NCI-H2227 (cell line): Measurements from ENCODE around the gene ITPK1.

Experiments used
- DNase-seq: peaks from one replicate; lab custom pipeline; 2025; ENCODE audit not compliant: unreplicated experiment; lab: John Stamatoyannopoulos, UW

Gene ITPK1

GRCh38 chr14:92994942-92995341 lies 120.8 kb downstream of the ITPK1 start:
- DNase-seq = no peak

- no peak for DNase-seq
Measured at GRCh38 chr14:92994131-92994676, 121.5 kb downstream of the ITPK1 start.

- DNase-seq = no peak
Measured at GRCh38 chr14:92993302-92993701, 122.4 kb downstream of the ITPK1 start.

- no peak for DNase-seq
Measured at GRCh38 chr14:92991536-92991935, 124.2 kb downstream of the ITPK1 start.

GRCh38 chr14:92990456-92991430 lies 125.0 kb downstream of the ITPK1 start:
- DNase-seq = peak; percentile 88

- no peak for DNase-seq
Measured at GRCh38 chr14:92988786-92989755, 126.7 kb downstream of the ITPK1 start.

- DNase-seq = no peak
Measured at GRCh38 chr14:92987713-92988510, 127.8 kb downstream of the ITPK1 start.

- no peak for DNase-seq
Measured at GRCh38 chr14:92987148-92987570, 128.6 kb downstream of the ITPK1 start.

GRCh38 chr14:92986254-92987147 lies 129.2 kb downstream of the ITPK1 start:
- no peak for DNase-seq

GRCh38 chr14:92985521-92985920 lies 130.2 kb downstream of the ITPK1 start:
- DNase-seq = no peak

- DNase-seq = no peak
Measured at GRCh38 chr14:92984896-92985295, 130.8 kb downstream of the ITPK1 start.

- DNase-seq = no peak
Measured at GRCh38 chr14:92984082-92984788, 131.5 kb downstream of the ITPK1 start.

GRCh38 chr14:92982956-92983355 lies 132.8 kb downstream of the ITPK1 start:
- DNase-seq = no peak

GRCh38 chr14:92981726-92982125 lies 134.0 kb downstream of the ITPK1 start:
- no peak for DNase-seq

- no peak for DNase-seq
Measured at GRCh38 chr14:92980866-92981265, 134.9 kb downstream of the ITPK1 start.

GRCh38 chr14:92978229-92979021 lies 137.3 kb downstream of the ITPK1 start:
- DNase-seq = no peak

- no peak for DNase-seq
Measured at GRCh38 chr14:92976268-92976667, 139.5 kb downstream of the ITPK1 start.
